Fibroblast of pulmonary artery (primary cell): ENCODE results near the gene DKKL1.

Source experiments
- DNase-seq: peaks from one replicate; pipeline ENCODE4 v3.0.0-alpha.2; 2010; ENCODE audit warnings: low read depth
- H3K4me3 ChIP-seq: replicated peaks from 2 replicates; pipeline ENCODE4 v1.5.1; 2011; ENCODE audit warnings: low read depth, mild to moderate bottlenecking, control low read depth, low read length, moderate library complexity
- CTCF ChIP-seq: IDR thresholded peaks from 2 replicates; pipeline ENCODE4 v1.5.1; 2011; ENCODE audit warnings: mild to moderate bottlenecking, control low read depth, low read length, inconsistent platforms; ENCODE audit errors: missing control alignments

The DKKL1 gene

GRCh38 chr19:49418511-49418910 is 54.8 kb downstream of the DKKL1 start:
- TF ChIP-seq CTCF = no peak
- no peak for DNase-seq
- H3K4me3 ChIP-seq = no peak overlapping the region

DNA sequence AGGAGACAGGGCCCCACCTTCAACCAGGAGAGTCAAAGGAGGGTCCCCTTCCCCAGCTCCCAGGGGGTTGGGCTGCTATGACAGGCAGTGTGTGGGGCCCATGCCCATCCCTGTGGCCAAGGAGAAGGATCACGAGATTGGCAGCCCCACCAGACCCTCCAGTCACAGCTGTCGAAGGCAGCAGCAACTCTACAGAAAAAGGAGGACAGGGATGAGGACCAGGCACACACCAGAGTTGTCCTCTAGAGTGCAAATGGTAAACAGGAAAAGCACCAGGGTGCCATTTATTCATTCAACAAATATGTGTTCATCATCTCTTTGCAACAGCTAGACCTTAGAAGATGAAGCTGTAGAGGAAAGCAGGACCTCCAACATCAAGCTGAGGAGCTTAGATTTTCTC is 55.5 kb downstream of the DKKL1 start:
- no peak for TF ChIP-seq CTCF

DNA sequence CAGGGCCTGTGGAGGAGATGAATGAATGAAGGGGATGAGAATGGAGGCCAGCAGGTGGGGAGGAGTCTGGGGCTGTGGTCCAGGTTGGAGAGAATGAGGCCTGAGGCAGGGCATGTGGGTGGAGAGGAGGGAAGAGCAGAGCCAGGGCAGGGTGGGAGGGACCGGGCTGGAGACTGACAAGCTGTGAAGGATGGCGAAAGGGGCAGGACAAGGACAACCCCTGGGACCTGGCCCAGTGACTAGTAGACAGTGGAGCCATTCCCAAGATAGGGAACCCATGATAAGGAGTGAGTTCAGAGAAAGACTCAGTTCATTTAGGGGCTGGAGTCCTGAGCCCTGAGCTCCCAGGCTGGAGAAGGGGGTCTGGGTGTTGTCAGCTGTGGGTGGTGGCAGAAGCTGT is 56.5 kb downstream of the DKKL1 start:
- no peak for DNase-seq
- no peak for TF ChIP-seq CTCF
- no peak overlapping the region for H3K4me3 ChIP-seq

More for the DNA sequence above, 55.5 kb downstream of the DKKL1 start:
- H3K4me3 ChIP-seq = no peak overlapping the region
- no peak for DNase-seq

GRCh38 chr19:49421039-49421877 is 57.6 kb downstream of the DKKL1 start:
- TF ChIP-seq CTCF = no peak
- peak; percentile 72 for DNase-seq

GRCh38 chr19:49421878-49422202 is 58.2 kb downstream of the DKKL1 start:
- no peak for TF ChIP-seq CTCF
- DNase-seq = no peak
- H3K4me3 ChIP-seq = no peak overlapping the region

More at GRCh38 chr19:49421039-49421877, 57.6 kb downstream of the DKKL1 start:
- H3K4me3 ChIP-seq = no peak overlapping the region

DNA sequence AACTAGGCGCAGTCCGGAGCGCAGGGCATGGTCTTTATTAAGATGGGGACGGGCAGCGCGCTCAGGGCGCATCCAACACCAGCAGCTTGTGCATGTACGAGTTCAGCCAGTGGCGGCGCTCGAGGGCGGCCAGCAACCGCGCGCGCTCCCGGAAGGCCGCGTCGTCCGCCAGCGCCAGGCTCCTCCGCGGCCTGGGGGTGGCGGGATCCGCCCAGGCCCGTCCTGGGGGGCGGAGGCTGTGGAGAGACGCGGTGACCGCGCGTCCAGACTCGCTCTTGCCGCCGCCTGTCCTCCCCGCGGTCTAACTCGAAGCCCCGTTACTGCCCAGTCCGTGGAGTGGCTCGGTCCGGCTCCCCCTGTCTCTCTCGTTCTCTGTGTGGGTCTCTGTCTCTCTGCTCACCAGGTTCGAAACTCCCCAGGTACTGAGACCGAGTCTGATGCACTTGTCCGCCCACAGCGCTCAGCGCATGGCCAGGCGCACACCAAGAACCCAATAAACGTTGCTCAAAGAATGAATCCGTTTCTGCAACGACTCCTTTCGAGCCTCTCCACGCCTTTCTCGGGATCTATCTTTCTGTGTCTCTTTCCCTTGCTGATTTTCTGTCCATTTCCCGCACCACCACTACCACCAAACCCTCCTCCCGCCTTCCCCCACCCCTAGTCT is 58.9 kb downstream of the DKKL1 start:
- TF ChIP-seq CTCF = peak; percentile 3
- H3K4me3 ChIP-seq = no peak overlapping the region
- DNase-seq = peak; percentile 26
